Uterus (tissue), 4 donors: Measurements from ENCODE around the gene IQGAP2. TPM values are rescaled to one million over a fixed set of nuclear protein-coding genes. Genes with fewer than 3 reads are reported as not detected.

ENCODE experiments used
- DNase-seq, 2 donors: peaks; one replicate each; pipeline ENCODE4 v3.0.0-alpha.2; 2019 to 2020
- H3K27ac ChIP-seq, 2 donors: fragments of 200-600 bp; sonication (generic); 1 replicate in 1 of 2; 2 replicates in 1 of 2; pipeline ENCODE4 v1.5.1; 2016 to 2018
- H3K27me3 ChIP-seq, 2 donors: fragments of 200-600 bp; sonication (generic); one replicate each; pipeline ENCODE4 v1.5.1; 2018 to 2019; ENCODE audit warnings: control low read depth in 1 of 2
- H3K36me3 ChIP-seq, 2 donors: fragments of 200-600 bp; sonication (generic); one replicate each; pipeline ENCODE4 v1.5.1; 2019; ENCODE audit warnings: control low read depth in 1 of 2
- H3K4me1 ChIP-seq, 2 donors: fragments of 200-600 bp; sonication (generic); one replicate each; pipeline ENCODE4 v1.5.1; 2018 to 2019; ENCODE audit warnings: control low read depth in 1 of 2
- H3K4me3 ChIP-seq, 2 donors: fragments of 200-600 bp; sonication (generic); 1 replicate in 1 of 2; 2 replicates in 1 of 2; pipeline ENCODE4 v1.5.1; 2018 to 2019; ENCODE audit warnings: mild to moderate bottlenecking in 1 of 2
- H3K9me3 ChIP-seq, 2 donors: fragments of 200-600 bp; sonication (generic); one replicate each; pipeline ENCODE4 v1.5.1; 2019; ENCODE audit warnings: control low read depth in 1 of 2
- CTCF ChIP-seq, 4 experiments: fragments of 200-600 bp in 2 of 4; fragments of 450-650 bp in 2 of 4; sonication (generic) in 2 of 4; IDR thresholded peaks; one replicate each; pipeline ENCODE4 v1.5.1; 2016 to 2019; ENCODE audit warnings: antibody characterized with exemption in 4 of 4, mild to moderate bottlenecking in 2 of 4, moderate library complexity in 1 of 4
- POLR2A ChIP-seq, 2 donors: fragments of 450-650 bp; IDR thresholded peaks; one replicate each; pipeline ENCODE4 v1.6.1; 2016; ENCODE audit warnings: antibody characterized with exemption in 2 of 2, mild to moderate bottlenecking in 1 of 2, moderate library complexity in 1 of 2
- intact Hi-C: fragments of 100-400 bp; cut with DNase I; formaldehyde crosslinking; loops from one replicate; pipeline ENCODE4 v1.15.1; 2023; ENCODE audit warnings: low total_unique reads
- total RNA-seq, 4 donors: library from RNA; depleted of rRNA in 3 of 4; stranded (reverse); fragments of >200 nt in 3 of 4; gene quantifications; one replicate each; pipeline versions ENCODE4 v1.1.0 to v1.2.4, GENCODE V29; 2014 to 2023
- donor health status: DM: yes; HTN: yes; CAD: no.

The IQGAP2 gene
- total RNA-seq, 4 donors from 2014 or later = 7.1 to 49.2 (median 9.4) TPM

DNA sequence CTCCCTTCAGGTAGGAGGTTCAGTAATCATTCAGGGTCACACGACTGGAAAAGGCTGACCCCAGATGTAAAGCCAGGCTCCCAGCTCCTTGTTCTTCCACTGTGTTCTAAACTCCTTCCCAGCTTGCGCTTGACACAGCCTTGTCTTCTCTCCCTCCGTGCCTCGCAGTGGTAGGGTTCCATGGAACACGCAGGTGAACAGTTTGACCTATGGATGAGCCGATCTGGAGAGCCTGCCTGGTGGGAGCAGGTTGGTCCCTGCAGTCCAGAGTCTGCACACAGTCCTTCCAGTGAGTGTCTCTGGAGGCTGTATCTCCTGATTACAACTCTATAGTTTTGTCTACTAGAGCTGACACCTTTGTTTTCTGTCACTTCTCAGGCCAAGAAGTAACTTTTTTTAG is 85.9 kb downstream of the IQGAP2 start:
- DNase-seq = no peak
- no peak for TF ChIP-seq CTCF (IDR thresholded peaks at IDR 0.05)
- no peak for TF ChIP-seq POLR2A (IDR thresholded peaks at IDR 0.05)
- Histone ChIP-seq H3K36me3 (no peaks in the 10 kb centered on the region), H3K27me3 (no peaks in the 10 kb centered on the region), H3K27ac (no peak overlapping the region), H3K9me3 (no peaks in the 10 kb centered on the region), H3K4me3 (no peak overlapping the region), H3K4me1 (no peaks in the 10 kb centered on the region)
- intact Hi-C loops = no loop called here

GRCh38 chr5:76489877-76490688 is 87.0 kb downstream of the IQGAP2 start:
- Histone ChIP-seq H3K36me3 (no peaks in the 10 kb centered on the region), H3K4me3 (no peak overlapping the region), H3K27me3 (no peaks in the 10 kb centered on the region), H3K27ac (no peak overlapping the region), H3K4me1 (no peaks in the 10 kb centered on the region), H3K9me3 (no peaks in the 10 kb centered on the region)
- DNase-seq = no peak
- TF ChIP-seq CTCF (IDR thresholded peaks at IDR 0.05) (no peak), POLR2A (IDR thresholded peaks at IDR 0.05) (no peak)
- intact Hi-C loops = no loop called here

DNA sequence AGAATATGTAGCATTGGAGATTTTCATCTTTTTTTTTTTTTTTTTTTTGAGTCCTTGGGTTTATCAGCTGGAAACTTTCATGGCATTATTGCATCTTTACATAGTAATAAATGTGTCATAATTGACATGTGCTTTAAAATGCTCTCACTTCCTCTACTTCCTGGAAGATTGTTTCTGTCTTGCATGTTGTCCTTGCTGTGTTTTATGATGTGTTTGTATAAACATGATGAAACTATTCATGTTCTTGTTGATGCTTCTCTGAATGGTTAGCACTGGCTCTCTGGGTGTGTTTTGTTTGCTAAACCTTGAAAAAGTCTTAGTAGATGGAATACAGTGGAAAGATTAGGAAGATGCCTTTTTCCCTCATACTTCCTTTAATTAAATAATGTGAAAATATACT is 87.9 kb downstream of the IQGAP2 start:
- no peaks in the 10 kb centered on the region for H3K4me1 ChIP-seq

DNA sequence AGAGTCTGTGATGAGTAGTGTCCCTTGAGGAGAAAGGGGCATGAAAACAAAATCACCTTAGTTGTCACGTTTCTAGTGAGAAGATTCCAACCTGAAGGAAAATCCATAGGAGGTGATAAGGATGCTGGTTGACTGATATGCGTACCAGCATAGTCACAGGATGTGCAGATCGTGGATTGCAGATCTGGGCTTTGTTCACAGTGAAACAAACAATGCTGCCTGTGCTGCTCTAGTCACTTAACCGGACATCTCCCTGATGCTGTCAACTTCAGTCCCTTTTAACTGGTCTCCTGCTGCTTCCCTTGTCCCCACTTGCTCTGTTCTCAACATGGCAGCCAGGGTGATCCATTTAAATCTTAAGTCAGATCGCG is 89.7 kb downstream of the IQGAP2 start:
- Histone ChIP-seq H3K9me3 (no peaks in the 10 kb centered on the region), H3K27ac (no peak overlapping the region), H3K27me3 (no peaks in the 10 kb centered on the region), H3K36me3 (no peaks in the 10 kb centered on the region), H3K4me1 (no peaks in the 10 kb centered on the region), H3K4me3 (no peak overlapping the region)
- TF ChIP-seq POLR2A (IDR thresholded peaks at IDR 0.05) (no peak), CTCF (IDR thresholded peaks at IDR 0.05) (no peak)
- DNase-seq = no peak
- intact Hi-C loops = no loop called here

More for the DNA sequence above, 87.9 kb downstream of the IQGAP2 start:
- H3K27me3 ChIP-seq = no peaks in the 10 kb centered on the region
- intact Hi-C loops = no loop called here
- TF ChIP-seq POLR2A (IDR thresholded peaks at IDR 0.05) = no peak
- TF ChIP-seq CTCF (IDR thresholded peaks at IDR 0.05) = no peak
- DNase-seq = no peak
- no peaks in the 10 kb centered on the region for H3K9me3 ChIP-seq
- no peak overlapping the region for H3K4me3 ChIP-seq
- H3K27ac ChIP-seq = no peak overlapping the region
- H3K36me3 ChIP-seq = no peaks in the 10 kb centered on the region

DNA sequence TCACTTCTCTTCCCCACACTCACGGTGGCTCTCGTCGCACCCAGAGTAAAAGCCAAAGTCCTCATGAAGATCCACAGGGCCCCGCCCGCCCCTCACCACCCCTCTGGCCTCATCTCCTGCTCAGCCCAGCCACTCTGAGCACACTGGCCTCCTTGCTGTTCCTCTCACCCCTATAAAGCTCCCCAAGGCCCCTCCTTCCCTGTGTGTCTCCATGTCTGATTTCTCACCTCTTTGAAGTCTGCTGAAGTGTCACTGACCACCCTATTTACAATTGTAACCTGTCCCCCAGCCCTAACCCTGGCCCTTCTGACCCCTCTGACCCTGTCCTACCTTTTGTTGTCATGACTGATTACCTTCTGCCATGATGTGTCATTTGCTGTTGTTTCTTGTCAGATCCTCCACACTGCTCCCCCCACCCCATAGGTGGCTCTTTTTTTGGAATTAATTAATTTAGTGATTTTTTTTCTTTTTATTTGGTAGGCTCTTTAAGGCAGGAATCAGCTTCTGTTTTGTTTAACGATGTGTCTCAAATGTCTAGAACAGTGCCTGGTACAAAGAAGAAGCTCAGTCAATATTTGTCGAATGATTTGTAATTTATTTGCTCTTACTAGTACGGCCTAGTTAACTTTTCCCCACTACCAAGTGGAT is 90.2 kb downstream of the IQGAP2 start:
- DNase-seq = no peak

More for the DNA sequence above, 90.2 kb downstream of the IQGAP2 start:
- H3K9me3 ChIP-seq = no peaks in the 10 kb centered on the region
- H3K27me3 ChIP-seq = no peaks in the 10 kb centered on the region
- no peak overlapping the region for H3K4me3 ChIP-seq
- H3K4me1 ChIP-seq = no peaks in the 10 kb centered on the region
- intact Hi-C loops = no loop called here
- H3K36me3 ChIP-seq = no peaks in the 10 kb centered on the region
- no peak for TF ChIP-seq CTCF (IDR thresholded peaks at IDR 0.05)
- no peak for TF ChIP-seq POLR2A (IDR thresholded peaks at IDR 0.05)
- no peak overlapping the region for H3K27ac ChIP-seq
